CD14-positive monocyte (primary cell): ENCODE measurements around the gene LIPI. TPM values are rescaled to one million over a fixed set of nuclear protein-coding genes. Genes with fewer than 3 reads are reported as not detected.

ENCODE experiments used
- DNase-seq, 3 donors: peaks; one replicate each; pipeline ENCODE4 v3.0.0-alpha.2; 2011 to 2022
- H2AFZ ChIP-seq: 2 replicates; pipeline ENCODE4 v1.6.0; 2012; ENCODE audit warnings: mild to moderate bottlenecking, low read depth, low read length, inconsistent platforms; ENCODE audit not compliant: insufficient read depth, poor library complexity, severe bottlenecking
- H3K27ac ChIP-seq, 2 donors: 1 replicate in 1 of 2; 2 replicates in 1 of 2; pipeline ENCODE4 v1.5.1; 2012 to 2013; ENCODE audit warnings: low read length in 2 of 2, control low read depth in 1 of 2, inconsistent platforms in 1 of 2, low read depth in 1 of 2, mild to moderate bottlenecking in 1 of 2
- H3K27me3 ChIP-seq, 2 donors: one replicate each; pipeline versions ENCODE4 v1.6.0 to v1.6.1; 2011 to 2013; ENCODE audit warnings: low read length in 2 of 2; ENCODE audit not compliant: control insufficient read depth in 2 of 2, insufficient read depth in 2 of 2
- H3K36me3 ChIP-seq, 2 donors: replicated peaks in 1 of 2; 1 replicate in 1 of 2; 2 replicates in 1 of 2; pipeline versions ENCODE4 v1.5.1 to v1.6.1; 2012 to 2013; ENCODE audit warnings: low read length in 2 of 2, control low read depth in 1 of 2, inconsistent platforms in 1 of 2, mild to moderate bottlenecking in 1 of 2; ENCODE audit not compliant: insufficient read depth in 2 of 2, control insufficient read depth in 1 of 2
- H3K4me1 ChIP-seq, 2 donors: 1 replicate in 1 of 2; 2 replicates in 1 of 2; pipeline versions ENCODE4 v1.5.1 to v1.6.1; 2012 to 2013; ENCODE audit warnings: low read length in 2 of 2, control low read depth in 1 of 2, inconsistent platforms in 1 of 2, mild to moderate bottlenecking in 1 of 2, moderate library complexity in 1 of 2; ENCODE audit not compliant: insufficient read depth in 2 of 2, control insufficient read depth in 1 of 2
- H3K4me2 ChIP-seq: replicated peaks from 2 replicates; pipeline ENCODE3; 2012; ENCODE audit warnings: low read length, moderate library complexity, mild to moderate bottlenecking; ENCODE audit not compliant: poor library complexity, severe bottlenecking; ENCODE audit errors: extremely low read depth
- H3K4me3 ChIP-seq, 3 experiments: fragments of 200-600 bp in 1 of 3; sonication (generic) in 1 of 3; replicated peaks in 1 of 3; 1 replicate in 2 of 3; 2 replicates in 1 of 3; pipeline ENCODE4 v1.5.1; 2011 to 2013; ENCODE audit warnings: low read length in 3 of 3, mild to moderate bottlenecking in 3 of 3, control low read depth in 2 of 3, low read depth in 2 of 3, inconsistent platforms in 1 of 3, moderate library complexity in 1 of 3
- H3K79me2 ChIP-seq: 2 replicates; pipeline ENCODE4 v1.6.0; 2012; ENCODE audit warnings: mild to moderate bottlenecking, control low read depth, inconsistent platforms, low read length, moderate library complexity; ENCODE audit not compliant: insufficient read depth
- H3K9ac ChIP-seq: 2 replicates; pipeline ENCODE4 v1.6.0; 2017; ENCODE audit warnings: low read length, mild to moderate bottlenecking; ENCODE audit not compliant: insufficient read depth, poor library complexity, severe bottlenecking
- H3K9me3 ChIP-seq, 2 donors: replicated peaks in 1 of 2; 1 replicate in 1 of 2; 2 replicates in 1 of 2; pipeline versions ENCODE4 v1.5.1 to v1.6.1; 2012 to 2013; ENCODE audit warnings: low read length in 2 of 2, control low read depth in 1 of 2; ENCODE audit not compliant: control insufficient read depth in 1 of 2, insufficient read depth in 1 of 2
- H4K20me1 ChIP-seq: 2 replicates; pipeline ENCODE4 v1.6.0; 2012; ENCODE audit warnings: mild to moderate bottlenecking, low read length, control low read depth, moderate library complexity; ENCODE audit not compliant: insufficient read depth
- H3K27ac Mint-ChIP-seq, 7 donors: one replicate each; pipeline ENCODE4 v1.8.0; 2020; ENCODE audit warnings: mild to moderate bottlenecking in 7 of 7, mixed read lengths in 7 of 7, moderate library complexity in 6 of 7, inconsistent platforms in 2 of 7
- H3K27me3 Mint-ChIP-seq, 3 donors: one replicate each; pipeline ENCODE4 v1.8.0; 2021 to 2022; ENCODE audit warnings: low read depth in 3 of 3, mild to moderate bottlenecking in 3 of 3, mixed read lengths in 3 of 3, moderate library complexity in 3 of 3, inconsistent platforms in 1 of 3
- H3K36me3 Mint-ChIP-seq, 2 donors: one replicate each; pipeline ENCODE4 v1.8.0; 2020; ENCODE audit warnings: mixed read lengths in 2 of 2, inconsistent platforms in 1 of 2, mild to moderate bottlenecking in 1 of 2
- H3K4me1 Mint-ChIP-seq: one replicate; pipeline ENCODE4 v1.8.0; 2020; ENCODE audit warnings: mild to moderate bottlenecking, mixed read lengths
- H3K4me3 Mint-ChIP-seq, 2 donors: one replicate each; pipeline ENCODE4 v1.8.0; 2020; ENCODE audit warnings: mild to moderate bottlenecking in 2 of 2, mixed read lengths in 2 of 2, moderate library complexity in 1 of 2
- H3K9me3 Mint-ChIP-seq, 7 donors: one replicate each; pipeline ENCODE4 v1.8.0; 2020 to 2022; ENCODE audit warnings: mixed read lengths in 7 of 7, mild to moderate bottlenecking in 6 of 7, moderate library complexity in 6 of 7, inconsistent platforms in 2 of 7
- CTCF ChIP-seq: fragments of 200-600 bp; IDR thresholded peaks from one replicate; pipeline ENCODE4 v1.8.0; 2022; ENCODE audit warnings: antibody characterized with exemption, mild to moderate bottlenecking
- WGBS: methylation state at CpG from one replicate; pipeline ENCODE4 v1.1.5; 2013; ENCODE audit warnings: missing lambda C conversion rate; ENCODE audit not compliant: insufficient coverage; 5-methylcytosine and 5-hydroxymethylcytosine counted together
- intact Hi-C, 2 donors: fragments of 100-400 bp; cut with micrococcal nuclease; formaldehyde crosslinking; loops; one replicate each; pipeline versions ENCODE4 v1.15.0 to v1.15.1; 2023
- polyA plus RNA-seq, 3 donors: library from polyadenylated mRNA; depleted of rRNA in 1 of 3; unstranded in 2 of 3; stranded (reverse) in 1 of 3; fragments of 300-500 nt in 2 of 3; fragments of >200 nt in 1 of 3; fragmentation: Illumina TruSeq in 2 of 3; gene quantifications; 1 replicate in 2 of 3; 2 replicates in 1 of 3; pipeline ENCODE4 v1.2.3, GENCODE V29; 2012 to 2021

The LIPI gene
- polyA plus RNA-seq, 3 donors: not detected

DNA sequence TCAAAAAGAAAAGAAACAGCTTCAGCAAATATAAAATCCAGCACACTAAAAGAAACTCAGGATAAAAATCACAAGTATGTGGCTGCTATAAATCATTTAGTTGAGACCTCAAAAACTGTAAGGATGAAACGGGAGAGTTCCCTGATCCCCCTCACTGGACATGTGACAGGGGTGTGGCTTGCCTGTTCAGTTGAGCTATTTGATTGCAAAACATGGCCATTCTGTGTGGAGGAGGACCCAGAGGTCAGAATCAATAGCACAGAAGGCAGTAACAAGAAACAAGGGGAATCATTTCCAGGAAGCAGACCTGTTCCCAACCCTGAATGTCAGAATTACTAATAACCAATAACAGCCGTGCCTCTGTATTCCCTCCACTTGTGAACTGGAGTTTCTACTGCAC is 33.1 kb upstream of the LIPI start:
- no peaks in the 10 kb centered on the region for H3K27me3 Mint-ChIP-seq
- peaks cover 10% of the 10 kb centered on the region for H3K4me1 Mint-ChIP-seq
- Histone ChIP-seq H3K4me1 (no peaks in the 10 kb centered on the region), H2AFZ (no peak overlapping the region), H3K27me3 (no peaks in the 10 kb centered on the region), H3K79me2 (no peaks in the 10 kb centered on the region), H3K36me3 (no peaks in the 10 kb centered on the region), H3K9ac (no peak overlapping the region), H3K4me2 (no peak overlapping the region), H3K27ac (no peak overlapping the region), H3K9me3 (no peaks in the 10 kb centered on the region), H4K20me1 (no peaks in the 10 kb centered on the region), H3K4me3 (no peak overlapping the region)
- no peak for DNase-seq
- H3K27ac Mint-ChIP-seq: no peak overlapping the region
- no peaks in the 10 kb centered on the region for H3K36me3 Mint-ChIP-seq
- H3K9me3 Mint-ChIP-seq: peaks cover 0 to 5% (median 3%) of the 10 kb centered on the region in 7 donors
- no peak for TF ChIP-seq CTCF
- intact Hi-C loops: no loop called here
- H3K4me3 Mint-ChIP-seq: no peak overlapping the region
- WGBS: 0% methylated on average over 1 of the region's 2 CpGs

- Histone ChIP-seq H3K79me2 (no peaks in the 10 kb centered on the region), H3K4me1 (no peaks in the 10 kb centered on the region), H3K27ac (no peak overlapping the region), H3K4me2 (no peak overlapping the region), H2AFZ (no peak overlapping the region), H3K4me3 (no peak overlapping the region), H4K20me1 (no peaks in the 10 kb centered on the region), H3K9ac (no peak overlapping the region), H3K36me3 (no peaks in the 10 kb centered on the region), H3K9me3 (no peaks in the 10 kb centered on the region), H3K27me3 (no peaks in the 10 kb centered on the region)
- Mint-ChIP-seq H3K27me3 (no peaks in the 10 kb centered on the region), H3K4me3 (no peak overlapping the region), H3K9me3 (peaks cover 0 to 5% (median 0%) of the 10 kb centered on the region in 7 donors), H3K4me1 (peaks cover 11% of the 10 kb centered on the region), H3K27ac (no peak overlapping the region), H3K36me3 (no peaks in the 10 kb centered on the region)
- no peak for DNase-seq
- intact Hi-C loops: no loop called here
- WGBS: 50% methylated on average over 1 of the region's 1 CpG
- TF ChIP-seq CTCF: no peak
These were observed 32.7 kb upstream of the LIPI start for GRCh38 chr21:14243461-14243860.
